HG03469 (cell line): ENCODE data around the gene GALNT17.

ENCODE experiments used
- ATAC-seq: cut with Tn5 transposase; IDR thresholded peaks from one replicate; pipeline ENCODE4 v1.9.1; 2021; ENCODE audit warnings: mild to moderate bottlenecking, moderate library complexity, moderate number of reproducible peaks; ENCODE audit not compliant: unreplicated experiment

Gene GALNT17

GRCh38 chr7:71439321-71439720 lies 307.4 kb downstream of the GALNT17 start:
- ATAC-seq = no peak

- ATAC-seq = no peak
Observed at GRCh38 chr7:71442492-71443190, 310.7 kb downstream of the GALNT17 start.

GRCh38 chr7:71443191-71443530 lies 311.2 kb downstream of the GALNT17 start:
- no peak for ATAC-seq

GRCh38 chr7:71444130-71444529 lies 312.2 kb downstream of the GALNT17 start:
- no peak for ATAC-seq

- ATAC-seq = no peak
Observed at GRCh38 chr7:71453630-71454029, 321.7 kb downstream of the GALNT17 start.

GRCh38 chr7:71454981-71455380 lies 323.0 kb downstream of the GALNT17 start:
- ATAC-seq = no peak

GRCh38 chr7:71457021-71457420 lies 325.1 kb downstream of the GALNT17 start:
- no peak for ATAC-seq

- ATAC-seq = no peak
Observed at GRCh38 chr7:71457846-71458590, 326.1 kb downstream of the GALNT17 start.

GRCh38 chr7:71459132-71459531 lies 327.2 kb downstream of the GALNT17 start:
- ATAC-seq = no peak

- ATAC-seq = no peak
Observed at GRCh38 chr7:71461572-71461971, 329.6 kb downstream of the GALNT17 start.

GRCh38 chr7:71465741-71466189 lies 333.8 kb downstream of the GALNT17 start:
- ATAC-seq = no peak

- no peak for ATAC-seq
Observed at GRCh38 chr7:71466448-71467145, 334.7 kb downstream of the GALNT17 start.

- no peak for ATAC-seq
Observed at GRCh38 chr7:71470326-71470725, 338.4 kb downstream of the GALNT17 start.

GRCh38 chr7:71470830-71471229 lies 338.9 kb downstream of the GALNT17 start:
- ATAC-seq = no peak

GRCh38 chr7:71472962-71473361 lies 341.0 kb downstream of the GALNT17 start:
- no peak for ATAC-seq

- ATAC-seq = no peak
Observed at GRCh38 chr7:71473366-71473967, 341.5 kb downstream of the GALNT17 start.

- ATAC-seq = no peak
Observed at GRCh38 chr7:71477441-71477840, 345.5 kb downstream of the GALNT17 start.

GRCh38 chr7:71479231-71479630 lies 347.3 kb downstream of the GALNT17 start:
- ATAC-seq = no peak

- ATAC-seq = no peak
Observed at GRCh38 chr7:71480791-71481190, 348.8 kb downstream of the GALNT17 start.

GRCh38 chr7:71482284-71482683 lies 350.3 kb downstream of the GALNT17 start:
- ATAC-seq = no peak

GRCh38 chr7:71484380-71484779 lies 352.4 kb downstream of the GALNT17 start:
- ATAC-seq = no peak
